ELR (cell line): ENCODE measurements around the gene ZNF83.

Experiments
- DNase-seq: peaks from one replicate; pipeline ENCODE4 v3.0.0-alpha.2; 2015; ENCODE audit warnings: low read depth

The ZNF83 gene

GRCh38 chr19:52569638-52569999 lies 68.5 kb downstream of the ZNF83 start:
- DNase-seq, result peak; percentile 52

- no peak for DNase-seq
These were observed 70.2 kb downstream of the ZNF83 start for GRCh38 chr19:52567921-52568320.

- peak; percentile 97 for DNase-seq
These were observed 71.6 kb downstream of the ZNF83 start for GRCh38 chr19:52566588-52566987.

GRCh38 chr19:52566121-52566520 lies 72.0 kb downstream of the ZNF83 start:
- peak; percentile 8 for DNase-seq
